OCI-LY7 (cell line): ENCODE results near the gene KCNE2.

ENCODE experiments used
- EZH2phosphoT487 ChIP-seq: fragments of 200-600 bp; sonication (generic); IDR thresholded peaks from 2 replicates; pipeline ENCODE4 v1.6.1; 2018; ENCODE audit warnings: low read depth, borderline replicate concordance, mild to moderate bottlenecking, mixed run types, antibody characterized with exemption, low read length, moderate library complexity, mixed read lengths
- TF ChIP-seq, protein P1 (sequence below): fragments of 200-600 bp; sonication (generic); conservative IDR thresholded peaks from 2 replicates; pipeline ENCODE4 v1.5.1; 2014; ENCODE audit warnings: mild to moderate bottlenecking, antibody characterized with exemption, low read length, moderate library complexity, mixed read lengths

DNA sequence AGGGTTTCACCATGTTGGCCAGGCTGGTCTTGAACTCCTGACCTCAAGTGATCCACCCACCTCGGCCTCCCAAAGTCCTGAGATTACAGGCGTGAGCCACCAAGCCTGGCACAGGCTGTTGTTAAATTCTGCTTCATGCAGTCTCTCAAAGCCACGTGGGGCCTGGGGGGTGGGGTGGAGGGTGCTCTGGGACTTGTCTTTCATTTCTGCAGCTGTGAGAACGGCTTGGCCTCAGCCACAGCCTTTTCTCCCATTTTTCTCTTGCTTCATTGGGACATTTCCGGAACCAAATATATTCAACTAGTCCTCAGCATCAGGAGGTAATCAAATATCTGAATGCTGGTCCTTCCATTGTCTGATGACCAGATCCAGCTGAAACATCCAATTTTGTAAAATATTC, 27.6 kb upstream of the KCNE2 start:
- TF ChIP-seq, protein P1, sequence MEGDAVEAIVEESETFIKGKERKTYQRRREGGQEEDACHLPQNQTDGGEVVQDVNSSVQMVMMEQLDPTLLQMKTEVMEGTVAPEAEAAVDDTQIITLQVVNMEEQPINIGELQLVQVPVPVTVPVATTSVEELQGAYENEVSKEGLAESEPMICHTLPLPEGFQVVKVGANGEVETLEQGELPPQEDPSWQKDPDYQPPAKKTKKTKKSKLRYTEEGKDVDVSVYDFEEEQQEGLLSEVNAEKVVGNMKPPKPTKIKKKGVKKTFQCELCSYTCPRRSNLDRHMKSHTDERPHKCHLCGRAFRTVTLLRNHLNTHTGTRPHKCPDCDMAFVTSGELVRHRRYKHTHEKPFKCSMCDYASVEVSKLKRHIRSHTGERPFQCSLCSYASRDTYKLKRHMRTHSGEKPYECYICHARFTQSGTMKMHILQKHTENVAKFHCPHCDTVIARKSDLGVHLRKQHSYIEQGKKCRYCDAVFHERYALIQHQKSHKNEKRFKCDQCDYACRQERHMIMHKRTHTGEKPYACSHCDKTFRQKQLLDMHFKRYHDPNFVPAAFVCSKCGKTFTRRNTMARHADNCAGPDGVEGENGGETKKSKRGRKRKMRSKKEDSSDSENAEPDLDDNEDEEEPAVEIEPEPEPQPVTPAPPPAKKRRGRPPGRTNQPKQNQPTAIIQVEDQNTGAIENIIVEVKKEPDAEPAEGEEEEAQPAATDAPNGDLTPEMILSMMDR: no peak
- no peak for TF ChIP-seq EZH2phosphoT487
